Upper lobe of left lung (tissue), 4 donors: ENCODE results near the gene MEIOSIN.

Source experiments
- CTCF ChIP-seq, 6 experiments: fragments of 450-650 bp in 4 of 6; fragments of 200-600 bp in 2 of 6; sonication (generic) in 2 of 6; IDR thresholded peaks; one replicate each; pipeline ENCODE4 v1.5.1; 2016 to 2019; ENCODE audit warnings: antibody characterized with exemption in 6 of 6
- POLR2AphosphoS5 ChIP-seq, 2 donors: sonication (generic); formaldehyde crosslinking; IDR thresholded peaks; one replicate each; pipeline ENCODE4 v1.5.1; 2017; ENCODE audit warnings: antibody characterized with exemption in 2 of 2

GRCh38 chr19:45710356-45711130 is 22.7 kb upstream of the MEIOSIN start:
- TF ChIP-seq POLR2AphosphoS5 (IDR thresholded peaks at IDR 0.05) = no peak
- no peak for TF ChIP-seq CTCF (IDR thresholded peaks at IDR 0.05)
